Kidney tubule cell (primary cell): ENCODE results near the gene OR6J1.
"Not testable (repeated sequence)": the region's sequence is repeated elsewhere in the genome, so short reads cannot be mapped to it uniquely, and the experiment has no call there.

Source experiments
- DNase-seq: peaks from one replicate; pipeline ENCODE4 v3.0.0-alpha.2; 2018; ENCODE audit warnings: low spot score

Gene OR6J1

DNA sequence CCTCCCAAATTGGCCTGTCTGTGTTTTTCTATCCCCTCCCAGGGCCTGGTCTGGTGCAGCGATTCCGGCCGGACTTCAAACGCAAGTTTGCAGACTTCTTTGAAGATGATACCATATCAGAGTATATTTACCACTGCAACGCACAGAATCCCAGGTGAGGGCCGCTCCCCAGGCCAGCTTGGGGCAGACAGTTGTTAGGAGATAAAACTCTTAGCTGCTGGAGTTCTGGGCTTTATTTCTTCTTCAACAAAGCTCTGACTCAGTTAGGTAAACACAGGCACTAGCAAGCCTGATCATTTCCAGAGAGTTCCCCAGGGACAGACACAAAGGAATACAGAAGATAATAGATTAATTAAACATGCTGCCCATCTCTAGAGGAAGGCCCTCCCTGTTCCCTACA, 37.8 kb downstream of the OR6J1 start:
- DNase-seq, result no peak

DNA sequence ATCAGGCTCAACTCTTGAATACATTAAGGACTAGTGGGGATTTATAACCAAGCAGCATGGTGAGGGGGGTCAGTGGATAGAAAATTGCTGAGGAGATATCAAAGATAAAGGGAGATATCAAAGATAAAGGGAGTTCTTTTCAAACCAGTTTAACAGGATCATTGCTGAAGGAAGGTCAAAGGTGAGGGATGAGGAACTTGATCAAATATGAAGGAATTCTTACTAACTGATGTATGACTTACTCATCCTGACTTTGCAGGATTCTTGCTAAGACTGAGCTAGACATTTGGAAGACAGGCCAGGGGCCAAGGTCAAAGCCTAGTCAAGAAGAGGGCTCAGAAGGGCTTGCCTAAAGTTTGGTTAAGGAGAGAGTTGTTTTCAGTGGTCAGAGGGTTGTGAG, 41.3 kb downstream of the OR6J1 start:
- peak; percentile 69 for DNase-seq

DNA sequence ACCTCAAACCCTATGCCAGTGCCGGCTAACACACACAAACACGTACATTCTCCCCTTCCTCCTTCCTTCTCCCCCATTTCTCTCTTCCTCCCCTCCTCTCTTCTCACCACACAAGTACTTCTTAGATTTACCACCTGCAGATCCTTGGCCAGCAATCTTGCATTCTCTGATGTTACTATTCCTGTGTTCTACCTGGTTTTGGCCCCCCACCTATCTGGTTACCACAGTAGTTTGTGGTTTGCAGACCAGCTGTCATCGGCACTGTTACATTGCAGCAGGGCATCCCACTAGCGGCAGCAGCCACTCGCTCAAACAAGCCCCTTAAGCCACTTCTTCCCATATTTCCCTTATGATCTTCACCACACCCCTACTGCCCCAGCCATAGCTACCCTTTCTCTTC, 42.2 kb downstream of the OR6J1 start:
- DNase-seq, result no peak

DNA sequence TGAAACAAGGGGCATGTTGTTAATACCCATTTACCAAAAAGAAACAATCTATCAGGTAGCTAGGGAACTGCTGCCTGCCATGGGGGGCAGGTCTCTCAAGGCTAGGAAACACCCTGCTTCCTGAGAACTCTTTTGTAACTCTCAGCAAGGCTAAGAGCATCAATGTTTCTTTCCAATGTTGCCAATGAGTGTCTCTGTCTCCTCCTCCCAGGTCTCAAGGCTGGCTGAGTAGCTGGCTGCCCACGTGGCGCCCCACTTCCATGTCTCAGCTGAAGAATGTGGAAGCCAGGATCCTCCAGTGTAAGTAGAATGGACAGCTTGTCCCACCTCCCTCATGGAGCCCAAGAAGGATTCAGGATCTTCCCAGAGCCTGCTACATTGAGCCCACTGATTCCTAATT, 42.7 kb downstream of the OR6J1 start:
- DNase-seq, result no peak

DNA sequence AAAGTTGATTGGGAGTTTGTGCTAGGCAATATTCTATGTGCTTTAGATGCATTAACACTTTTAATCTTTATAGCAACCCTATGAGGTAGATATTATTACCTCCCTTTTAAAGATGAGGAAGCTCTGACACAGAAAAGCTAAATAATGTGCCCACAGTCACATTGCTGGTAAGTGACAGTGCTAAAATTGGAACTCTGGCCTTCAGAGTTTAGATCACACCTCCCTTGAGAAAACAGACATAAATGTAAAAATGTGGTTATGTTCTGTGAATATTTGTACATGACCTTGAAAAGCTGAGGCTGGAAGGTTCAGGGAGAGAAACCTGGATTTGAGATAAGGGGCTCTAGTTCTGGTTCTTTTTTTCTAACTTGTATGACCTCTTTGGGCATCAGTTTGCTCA, 44.1 kb downstream of the OR6J1 start:
- no peak for DNase-seq

DNA sequence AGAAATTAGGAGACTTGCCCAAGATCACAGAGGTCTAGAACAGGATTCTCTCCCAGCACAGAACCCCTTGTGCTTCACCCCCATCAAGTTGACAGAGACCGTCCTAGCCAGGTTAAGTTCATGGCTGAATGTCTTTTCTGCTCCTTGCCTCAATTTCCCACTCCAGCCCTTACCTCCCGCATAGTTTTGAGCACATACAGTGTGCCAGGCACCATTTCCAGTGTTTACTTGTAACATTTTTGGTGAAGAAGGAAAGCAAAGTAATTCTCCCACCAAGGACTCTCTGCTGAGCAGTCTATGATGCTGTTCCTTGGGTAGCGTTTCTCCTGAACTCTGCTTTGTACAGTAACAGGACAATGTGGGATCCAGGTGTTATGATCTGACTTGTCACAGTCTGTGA, 44.8 kb downstream of the OR6J1 start:
- no peak for DNase-seq

DNA sequence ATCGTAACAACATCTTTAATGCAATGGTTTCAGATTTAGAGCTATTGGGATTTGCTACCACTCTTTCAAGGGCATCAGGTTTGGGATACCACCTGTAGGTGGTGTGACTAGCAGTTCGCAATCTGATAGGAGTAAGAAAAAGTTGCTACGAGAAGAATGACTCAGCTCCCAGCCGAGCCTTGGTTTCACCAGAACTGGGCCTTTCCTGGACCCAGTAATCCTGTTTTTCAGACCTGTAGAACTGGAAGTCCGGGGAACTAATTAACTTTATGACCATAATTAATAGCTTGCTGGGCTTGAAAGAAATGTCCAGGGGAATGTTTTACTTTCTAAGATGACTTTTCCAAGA, 45.3 kb downstream of the OR6J1 start:
- peak; percentile 60 for DNase-seq

DNA sequence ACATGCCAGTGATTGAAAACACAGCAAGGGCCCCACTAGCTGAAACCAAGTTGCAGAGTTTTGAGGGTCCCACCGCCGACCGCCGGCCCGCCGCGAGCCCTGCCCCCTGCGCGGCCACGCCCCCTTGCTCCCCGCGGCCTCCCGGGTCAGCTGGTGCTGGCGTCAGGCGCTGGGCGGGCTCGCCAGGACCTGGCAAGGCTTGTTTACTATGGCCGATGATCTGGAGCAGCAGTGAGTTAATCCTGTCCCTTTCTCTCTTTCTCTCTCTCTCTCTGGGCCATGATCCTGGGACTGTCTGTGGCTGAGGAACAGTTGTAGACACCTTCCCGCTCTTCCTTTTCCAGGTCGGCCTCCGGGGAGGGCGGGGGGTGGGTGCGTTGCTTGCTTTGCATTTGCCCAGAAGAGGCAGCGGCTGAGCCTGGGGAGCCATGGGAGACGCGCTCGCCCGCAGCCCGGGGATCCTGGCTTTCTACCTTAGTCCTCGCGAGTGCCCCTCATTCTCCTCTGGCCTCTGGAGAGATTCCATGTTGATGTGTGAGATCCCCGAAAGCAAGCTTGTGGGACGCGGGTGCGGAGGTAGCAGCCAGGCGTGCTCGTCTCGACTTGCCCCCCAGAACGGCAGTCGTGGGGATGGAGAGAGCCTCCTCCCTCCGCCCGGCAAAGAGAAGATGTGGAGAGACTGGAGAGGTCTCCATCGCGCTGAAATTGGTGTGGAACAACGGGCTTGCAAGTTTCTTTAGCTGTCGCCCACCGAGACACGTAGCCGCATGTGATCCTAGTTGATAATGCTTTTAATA, 45.9 kb downstream of the OR6J1 start, which contains the start of gene ABHD4:
Gene ABHD4 (plus strand): TSS at position 202 of the 797 bp plus-strand sequence. CDS start 7 bp downstream, at position 209.
- peak; percentile 59 for DNase-seq

DNA sequence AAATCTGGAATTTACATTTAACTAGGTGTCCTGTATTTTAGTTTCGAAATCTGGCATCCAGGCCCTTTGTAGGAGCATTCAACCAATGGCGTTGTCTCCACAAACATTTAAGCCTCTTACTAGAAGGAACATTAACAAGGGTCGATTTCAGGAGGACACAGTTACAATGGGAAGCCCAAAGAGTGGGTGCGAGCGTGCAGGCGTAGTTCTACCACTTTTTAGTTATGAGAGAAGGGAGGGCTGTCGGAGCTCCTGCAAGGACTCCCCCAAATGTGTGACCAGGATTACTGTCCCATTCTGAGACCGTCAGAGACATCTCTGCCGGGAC, 46.4 kb downstream of the OR6J1 start:
- no peak for DNase-seq

DNA sequence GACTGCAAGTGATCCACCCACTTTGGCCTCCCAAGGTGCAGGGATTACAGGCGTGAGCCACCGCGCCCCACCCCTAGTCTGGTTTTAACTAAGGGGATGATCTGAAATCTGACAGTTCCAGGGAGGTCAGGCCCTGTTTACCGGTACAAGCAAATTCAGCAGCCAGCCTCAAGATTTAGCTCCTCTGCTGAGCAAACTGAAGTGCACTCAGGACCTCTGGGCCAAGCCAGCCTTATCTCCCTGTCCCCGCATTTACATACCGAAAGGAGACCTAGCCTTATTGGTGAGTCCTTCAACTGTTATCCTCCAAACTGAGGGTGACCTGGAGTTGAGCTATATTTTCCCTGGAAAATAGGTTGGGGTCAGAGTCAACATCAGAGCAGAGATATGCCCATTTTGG, 46.9 kb downstream of the OR6J1 start:
- no peak for DNase-seq

DNA sequence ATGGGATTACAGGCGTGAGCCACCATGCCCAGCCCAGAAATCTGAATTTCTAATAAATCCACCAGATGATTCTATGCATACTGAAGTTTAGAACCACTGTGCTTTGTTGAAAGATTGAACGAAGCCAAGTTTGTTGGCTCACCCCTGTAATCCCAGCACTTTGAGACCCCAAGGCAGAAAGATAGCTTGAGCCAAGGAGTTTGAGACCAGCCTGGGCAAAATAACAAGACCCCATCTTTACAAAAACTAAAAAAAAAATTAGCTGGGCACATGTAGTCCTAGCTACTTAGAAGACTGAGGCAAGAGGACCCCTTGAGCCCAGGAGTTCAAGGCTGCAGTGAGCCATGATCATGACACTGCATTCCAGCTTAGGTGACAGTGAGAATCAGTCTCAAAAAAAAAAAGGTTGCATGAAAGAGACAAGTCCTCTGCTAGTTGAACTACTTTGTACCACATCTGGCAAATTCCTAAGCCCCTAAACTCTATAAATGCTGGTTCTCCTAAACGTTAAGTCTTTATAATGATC, 47.7 kb downstream of the OR6J1 start:
- no peak for DNase-seq

DNA sequence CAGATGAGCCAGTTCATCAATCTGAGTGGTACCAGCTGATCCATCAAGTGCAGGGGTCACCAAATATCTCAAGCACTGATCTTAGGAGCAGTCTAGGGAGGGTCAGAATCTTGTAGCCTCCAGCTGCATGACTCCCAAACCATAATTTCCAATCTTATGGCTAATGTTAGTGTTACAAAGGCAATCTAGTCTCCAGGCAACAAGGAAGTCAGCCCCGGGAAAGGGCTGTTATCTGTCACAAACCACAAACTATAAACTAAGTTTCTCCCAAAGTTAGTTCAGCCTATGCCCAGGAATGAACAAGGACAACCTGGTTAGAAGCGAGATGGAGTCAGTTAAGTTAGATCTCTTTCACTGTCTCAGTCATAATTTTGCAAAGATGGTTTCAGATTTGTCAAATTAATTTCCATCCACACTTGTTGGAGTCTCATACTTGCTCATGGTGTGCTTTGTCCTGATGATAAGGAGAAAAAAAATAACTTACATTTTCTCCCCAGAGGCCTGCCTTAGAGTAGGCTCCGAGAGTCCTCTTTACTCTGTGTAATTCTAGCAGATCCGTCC, 49.9 kb downstream of the OR6J1 start:
- DNase-seq, result no peak

DNA sequence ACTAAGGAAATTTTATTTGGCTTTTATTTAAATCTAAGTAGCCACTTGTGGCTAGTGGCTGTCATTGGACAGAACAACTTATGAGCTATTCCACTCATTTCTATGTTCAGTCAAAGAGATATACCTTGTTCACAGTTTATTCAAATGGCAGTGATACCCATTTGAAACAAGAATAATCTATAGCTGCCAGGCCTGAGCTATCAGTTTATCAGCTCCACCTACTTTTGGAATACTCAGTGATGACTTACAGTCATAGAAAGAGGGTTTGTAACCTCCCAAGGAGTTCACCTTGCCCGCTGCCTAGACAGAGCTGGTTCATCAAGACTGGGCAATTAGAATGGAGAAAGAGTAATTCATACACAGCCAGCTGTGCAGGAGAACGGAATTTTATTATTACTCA, 50.6 kb downstream of the OR6J1 start:
- DNase-seq, result no peak

DNA sequence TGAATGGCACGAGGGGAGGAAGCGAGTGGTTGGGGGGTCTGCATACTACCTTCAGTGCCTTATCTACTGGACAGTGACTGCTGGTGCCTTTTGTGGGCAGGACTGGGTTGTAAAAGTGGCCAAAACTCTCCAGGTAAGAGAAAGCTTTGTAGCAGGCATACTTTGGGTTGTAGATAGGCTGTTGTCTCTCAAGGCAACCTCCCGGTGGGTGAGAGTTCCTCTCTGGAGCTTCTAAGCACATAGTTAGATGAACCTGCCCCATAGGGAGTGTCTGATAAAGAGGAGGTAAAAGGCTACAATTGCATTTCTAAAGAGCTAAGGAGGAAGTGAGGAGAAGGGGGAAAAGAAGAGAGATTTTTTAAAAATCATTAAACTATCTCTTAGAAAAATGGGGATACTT, 51.0 kb downstream of the OR6J1 start:
- DNase-seq, result no peak

DNA sequence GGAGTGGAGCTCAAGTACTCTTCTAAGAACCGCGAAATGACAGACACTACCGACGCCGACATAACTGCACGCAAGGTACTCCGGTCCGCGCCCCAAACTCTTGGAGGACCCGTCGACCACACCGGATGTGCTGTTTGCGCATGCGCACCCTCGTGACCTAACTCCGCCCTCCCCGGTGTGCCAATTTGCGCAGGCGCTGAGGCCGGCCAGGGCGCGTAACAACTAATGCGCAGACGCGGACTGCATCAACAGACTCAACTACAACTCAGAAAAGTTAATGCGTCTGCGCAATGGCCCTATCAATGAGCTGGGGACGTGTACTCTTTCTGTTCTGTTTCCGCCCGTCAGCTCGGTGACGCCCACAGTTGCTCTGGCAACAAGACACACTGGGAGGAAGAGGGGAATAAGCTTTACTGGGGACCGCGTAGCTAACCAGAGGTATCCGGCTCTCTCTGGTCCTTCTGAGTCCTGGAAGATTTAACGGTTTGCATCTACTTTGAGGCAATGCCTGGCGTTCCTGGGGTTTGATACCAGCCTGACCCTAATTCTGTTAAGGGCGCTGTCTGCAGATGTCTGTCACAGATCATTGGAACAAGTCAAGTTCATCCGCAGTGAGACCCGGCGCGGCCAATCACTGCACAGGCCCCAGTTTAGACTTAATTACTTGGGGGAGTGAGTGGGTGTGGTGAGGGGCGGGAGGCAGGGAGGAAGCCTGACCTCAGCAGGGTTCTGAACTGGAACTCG, 54.9 kb downstream of the OR6J1 start, which contains the start of gene DAD1:
Gene DAD1 (minus strand): TSS at position 129 of the 744 bp plus-strand sequence. CDS start 67 bp downstream, at position 62.
- DNase-seq, result peak; percentile 100

DNA sequence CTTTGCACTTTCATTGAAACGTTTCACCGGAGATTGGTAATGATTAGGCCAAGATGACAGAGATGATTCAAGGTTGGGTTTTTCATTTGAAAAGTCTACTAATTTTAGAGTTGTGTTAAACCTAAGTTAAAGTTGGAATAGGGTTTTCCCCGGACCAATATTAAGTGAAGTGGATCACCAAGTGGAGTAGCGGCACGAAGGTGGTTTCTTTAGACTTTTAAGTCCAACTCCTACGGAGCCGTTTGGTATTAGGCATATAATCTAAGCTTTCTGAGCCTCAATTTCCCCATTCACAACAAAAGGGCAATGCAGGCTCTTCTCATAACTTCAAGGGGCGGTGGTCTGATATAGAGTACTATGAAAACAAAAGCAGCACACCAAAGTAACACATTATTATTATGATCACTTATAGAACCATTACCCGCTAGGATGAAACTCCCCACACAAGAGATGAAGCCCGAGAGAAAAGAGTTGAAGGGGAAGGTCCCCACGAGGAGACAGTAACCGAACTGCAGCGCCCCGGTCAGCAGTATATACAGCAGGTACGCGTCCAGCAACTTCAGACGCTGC, 55.5 kb downstream of the OR6J1 start:
- DNase-seq, result peak; percentile 19

DNA sequence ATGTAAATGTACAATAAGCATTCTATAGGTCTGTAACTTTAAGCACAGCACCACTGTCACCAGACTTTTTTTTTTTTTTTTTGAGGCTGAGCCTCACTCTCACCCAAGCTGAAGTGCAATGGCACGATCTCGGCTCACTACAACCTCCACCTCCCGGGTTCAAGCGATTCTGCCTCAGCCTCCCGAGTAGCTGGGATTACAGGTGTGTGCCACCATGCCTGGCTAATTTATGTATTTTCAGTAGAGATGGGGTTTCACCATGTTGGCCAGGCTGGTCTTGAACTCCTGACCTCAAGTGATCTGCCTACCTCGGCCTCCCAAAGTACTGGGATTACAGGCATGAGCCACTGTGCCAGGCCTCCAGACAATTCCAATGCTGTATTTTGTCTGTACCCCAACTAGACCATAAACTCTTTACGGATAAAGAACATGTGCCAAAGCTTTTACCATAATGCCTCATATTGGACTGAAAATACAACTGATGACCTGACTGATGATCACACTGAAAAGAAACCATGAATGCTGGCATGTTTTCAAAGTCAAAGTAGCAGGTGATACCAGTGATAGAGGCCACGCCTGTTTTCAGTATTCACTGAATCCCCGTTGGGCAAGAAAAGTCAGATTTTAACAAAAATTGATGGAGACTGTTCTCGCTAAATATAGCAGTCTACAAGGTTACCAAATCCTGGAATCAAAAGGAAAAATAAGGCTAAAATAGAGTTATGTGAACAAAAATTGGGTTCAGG, 56.3 kb downstream of the OR6J1 start:
- not testable (repeated sequence) for DNase-seq

DNA sequence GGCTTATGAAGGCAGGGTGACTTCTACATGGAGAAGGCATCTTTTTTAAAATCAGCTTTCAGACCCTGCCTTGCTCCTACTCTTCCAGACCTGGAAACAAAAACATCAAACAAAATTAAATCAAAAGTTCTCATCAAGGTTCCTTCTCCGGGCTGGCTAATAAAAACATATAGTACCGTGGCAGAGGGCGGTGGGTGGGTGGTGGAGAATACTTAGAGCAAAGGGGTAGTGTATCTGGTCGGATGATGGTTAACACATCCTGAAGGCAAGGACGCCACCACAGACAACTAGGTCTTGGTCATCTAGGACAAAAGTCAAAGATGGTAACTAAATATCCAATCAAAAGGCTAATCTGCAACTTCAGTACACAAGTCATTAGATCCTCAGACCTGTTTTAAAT, 56.9 kb downstream of the OR6J1 start:
- no peak for DNase-seq

DNA sequence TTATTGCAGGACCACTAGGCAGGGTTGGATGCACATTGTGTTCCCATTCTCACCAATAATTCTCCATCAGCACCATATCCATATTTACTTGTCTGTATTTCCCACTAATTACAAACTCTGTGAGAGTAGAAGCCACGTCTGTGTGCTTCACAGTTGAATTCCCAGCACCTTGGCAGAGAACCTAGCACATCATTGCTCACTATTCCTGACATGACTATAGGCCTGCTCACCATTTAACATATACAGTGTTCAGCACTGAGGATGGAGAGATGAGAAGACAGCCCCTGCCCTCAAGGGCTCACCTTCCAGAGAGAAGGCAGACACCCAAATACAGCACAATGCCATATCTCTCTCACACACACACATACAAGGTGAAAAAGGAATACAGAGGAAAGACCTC, 60.2 kb downstream of the OR6J1 start:
- DNase-seq, result peak; percentile 19
